ENCODE results near the gene HAUS3.
"Not testable (repeated sequence)": the region's sequence is repeated elsewhere in the genome, so short reads cannot be mapped to it uniquely, and the experiment has no call there.

Gene HAUS3

DNA sequence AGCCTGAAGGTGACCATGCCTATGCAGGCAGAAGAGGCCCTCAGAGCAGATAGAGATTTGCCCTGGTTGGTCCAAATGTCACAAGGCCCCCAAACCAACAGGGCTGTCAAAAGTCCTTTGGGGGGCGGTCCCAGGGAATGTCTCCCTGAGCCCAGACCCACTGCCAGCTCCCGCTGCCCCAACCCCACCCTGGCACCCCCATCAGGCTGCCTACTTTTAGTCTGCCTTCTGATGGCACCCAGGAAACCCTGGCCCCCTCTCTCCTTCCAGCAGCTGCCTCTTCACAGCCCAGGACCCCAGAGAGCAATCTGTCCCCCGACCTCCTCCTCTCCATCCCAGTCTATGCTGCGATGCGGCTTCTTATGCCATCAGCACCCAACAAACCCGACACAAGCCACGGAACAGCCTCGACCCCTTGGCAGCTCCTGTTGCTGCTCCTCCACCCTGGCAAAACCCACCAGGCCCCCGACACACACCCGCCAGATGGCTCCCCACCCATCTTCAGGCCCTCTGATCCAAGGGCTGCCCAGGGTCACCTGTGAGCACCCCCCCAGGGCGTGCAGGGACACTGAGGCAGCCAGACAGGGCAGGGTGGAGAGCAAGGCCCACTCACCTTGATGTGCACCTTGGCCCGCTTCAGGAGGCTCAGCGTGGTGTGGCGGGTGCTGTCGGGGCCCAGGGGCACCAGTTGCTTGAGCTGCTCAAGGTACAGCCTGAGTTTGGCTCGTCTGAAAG, 10.0 kb upstream of the HAUS3 start:
- DNase-seq (ENCODE audit: low read depth in 2 of 2), result no peak

DNA sequence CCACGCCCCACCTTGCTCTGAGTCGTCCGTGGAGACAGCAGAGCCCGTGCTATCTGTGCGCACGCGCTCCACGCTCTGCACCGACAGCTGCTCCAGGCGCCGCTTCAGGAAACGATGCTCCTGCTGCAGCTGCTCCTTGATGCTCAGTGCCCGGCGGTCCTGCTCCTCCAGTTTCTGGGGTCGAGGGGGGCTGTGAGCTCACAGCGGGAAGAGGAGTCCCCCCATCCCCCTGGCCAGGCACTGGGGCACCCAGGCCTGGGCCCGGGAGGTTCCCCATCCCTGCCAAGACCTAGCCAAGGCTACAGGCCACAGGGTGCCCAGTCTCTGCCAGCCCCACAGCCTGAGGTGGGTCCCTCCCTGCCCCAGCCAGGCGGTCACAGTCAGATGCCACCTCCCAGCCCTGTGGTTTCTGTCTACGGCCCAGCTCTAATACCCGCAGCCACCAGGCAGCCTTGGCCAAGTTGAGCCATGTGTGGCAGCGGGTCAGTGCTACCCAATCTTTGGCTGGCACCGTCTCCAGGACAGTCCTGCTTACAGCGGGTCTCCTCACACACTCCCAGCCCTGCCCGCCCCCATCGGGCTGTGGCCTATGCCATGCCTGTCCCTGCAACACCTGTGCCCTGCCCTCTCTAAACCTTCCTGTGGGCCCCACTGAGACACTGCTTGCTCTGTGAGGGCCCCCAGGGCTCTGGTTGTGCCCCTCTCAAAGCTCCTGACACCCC, 9.3 kb upstream of the HAUS3 start:
- DNase-seq (ENCODE audit: low read depth in 2 of 2), result no peak

DNA sequence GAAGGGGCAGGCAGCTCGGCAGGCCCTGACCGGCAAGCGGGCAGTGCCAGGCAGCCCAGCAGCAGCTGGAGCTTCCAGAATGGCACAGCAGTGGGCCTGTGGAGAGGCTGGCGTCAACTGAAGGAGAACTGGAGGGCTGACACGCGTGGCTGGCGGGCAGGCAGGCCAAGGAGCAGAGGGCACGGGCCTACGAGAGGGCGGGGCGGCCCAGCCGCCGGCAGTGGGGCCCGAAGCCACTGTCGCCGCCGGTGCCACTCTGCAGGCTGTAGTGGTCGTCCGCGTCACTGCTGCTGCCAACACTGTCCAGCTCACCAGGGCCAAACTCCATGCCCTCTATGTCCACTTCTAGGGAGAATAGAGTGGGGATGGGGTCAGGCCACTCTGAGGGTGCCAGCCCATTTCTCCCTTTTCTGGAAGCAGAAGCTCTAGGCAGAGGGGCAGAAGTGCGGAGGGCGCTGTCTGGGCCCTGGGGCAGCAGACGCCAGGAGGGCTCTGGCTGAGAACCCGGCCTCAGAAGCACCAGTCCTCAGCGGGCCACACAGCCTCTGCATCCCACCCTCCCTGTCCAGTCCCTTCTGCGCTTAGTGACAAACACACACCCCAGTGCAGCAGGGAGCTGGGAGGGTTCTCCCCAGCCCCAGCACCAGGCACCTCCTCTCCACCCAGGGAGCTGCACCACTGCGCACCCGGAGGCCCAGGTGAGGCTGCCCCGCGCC, 8.6 kb upstream of the HAUS3 start:
- DNase-seq (ENCODE audit: low read depth in 2 of 2), result no peak

- no peak for DNase-seq (ENCODE audit: low read depth in 2 of 2)
These were observed 7.8 kb upstream of the HAUS3 start for GRCh38 chr4:2249526-2250356.

DNA sequence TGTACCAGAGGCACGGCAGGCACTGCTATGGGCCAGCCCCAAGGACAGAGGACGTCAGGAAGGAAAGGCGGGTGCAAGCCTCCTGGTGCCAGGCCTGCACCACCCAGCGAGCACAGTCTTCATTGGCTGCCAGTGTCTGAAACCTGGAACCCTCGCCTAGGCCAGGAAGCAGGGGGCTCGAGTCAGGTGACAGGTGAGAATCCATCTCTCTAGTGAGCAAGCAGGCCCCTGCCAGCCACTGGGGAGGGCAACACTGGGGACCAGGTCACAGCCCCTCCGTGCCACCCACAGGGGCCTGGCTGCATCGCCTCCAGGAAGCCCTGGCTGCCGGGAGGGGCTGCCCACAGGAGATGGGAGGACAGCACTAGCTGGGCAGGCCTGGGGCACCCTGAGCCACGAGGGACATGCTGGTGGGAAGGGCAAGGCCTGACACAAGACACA, 6.9 kb upstream of the HAUS3 start:
- no peak for DNase-seq (ENCODE audit: low read depth in 2 of 2)

DNA sequence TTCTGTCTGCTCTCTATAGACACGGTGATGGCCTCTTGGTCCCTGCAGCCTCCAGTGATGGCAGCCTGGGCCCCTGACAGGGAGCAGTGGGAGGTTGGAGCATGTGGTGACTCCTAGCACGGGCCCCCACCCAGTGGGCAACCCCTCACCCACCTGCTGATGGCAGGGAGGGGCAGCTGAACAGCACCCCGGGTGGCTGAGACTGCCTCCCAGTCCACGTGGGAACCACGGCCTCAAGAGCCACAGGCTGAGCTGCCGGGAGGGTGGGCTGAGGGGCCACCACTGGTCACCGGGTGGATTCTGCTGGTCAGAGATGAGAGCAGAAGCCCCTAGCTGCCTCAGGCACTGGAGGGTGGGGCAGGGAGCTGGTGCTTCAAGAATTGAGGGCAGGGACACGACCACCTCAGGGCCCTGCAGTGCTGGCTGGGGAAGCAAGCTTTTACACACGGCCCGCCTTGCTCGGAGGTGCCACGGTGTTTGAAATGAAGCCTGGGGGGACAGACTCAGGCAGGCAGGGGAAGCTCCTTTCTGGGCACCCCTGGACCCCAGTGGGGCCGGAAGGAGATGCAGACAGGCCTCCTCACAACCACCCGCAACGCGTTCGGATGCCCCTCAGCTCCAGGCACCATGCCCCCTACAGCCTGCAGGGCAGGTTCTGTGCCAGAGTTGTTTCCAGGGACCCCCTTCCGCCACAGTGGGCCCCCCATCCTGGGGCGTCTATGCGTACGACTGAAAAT, 6.3 kb upstream of the HAUS3 start:
- no peak for DNase-seq (ENCODE audit: low read depth in 2 of 2)

GRCh38 chr4:2247128-2248043, 5.5 kb upstream of the HAUS3 start:
- no peak for DNase-seq (ENCODE audit: low read depth in 2 of 2)

DNA sequence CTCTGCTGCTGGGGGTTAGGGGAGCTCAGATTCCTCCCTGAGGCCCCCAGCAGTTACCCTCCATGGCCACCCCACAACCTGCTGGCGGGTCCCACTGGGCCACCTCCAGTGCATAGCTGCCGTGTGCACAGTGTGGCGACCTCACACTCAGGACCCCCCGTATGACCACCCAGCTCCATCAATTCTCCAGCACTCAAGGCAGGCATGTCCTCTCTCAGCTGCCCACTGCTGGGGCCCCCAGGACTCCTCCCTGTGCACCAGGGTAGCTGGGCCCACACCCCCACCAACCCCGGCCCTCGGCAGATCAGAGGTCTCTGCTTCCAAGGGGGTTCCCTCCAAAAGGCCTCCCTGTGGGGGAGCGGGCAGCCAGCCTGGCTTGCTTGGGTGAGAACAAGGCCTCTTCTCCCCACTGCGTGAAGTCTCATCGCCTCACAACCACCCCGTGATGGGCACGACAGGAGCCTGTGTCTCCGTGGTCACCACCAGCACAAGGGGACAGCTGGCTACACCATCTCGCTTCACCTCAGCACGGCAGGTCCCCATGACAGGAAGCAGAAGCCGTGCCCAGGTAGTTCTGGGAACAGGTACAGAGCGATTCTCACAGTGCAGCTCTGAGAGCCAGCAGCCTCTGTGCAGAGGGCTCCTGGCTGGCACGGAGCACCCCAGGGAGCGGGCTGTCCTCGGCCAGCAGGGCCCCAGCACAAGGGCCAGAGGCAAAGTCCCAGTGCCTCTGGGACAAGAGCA, 4.6 kb upstream of the HAUS3 start:
- DNase-seq (ENCODE audit: low read depth in 2 of 2), result no peak

DNA sequence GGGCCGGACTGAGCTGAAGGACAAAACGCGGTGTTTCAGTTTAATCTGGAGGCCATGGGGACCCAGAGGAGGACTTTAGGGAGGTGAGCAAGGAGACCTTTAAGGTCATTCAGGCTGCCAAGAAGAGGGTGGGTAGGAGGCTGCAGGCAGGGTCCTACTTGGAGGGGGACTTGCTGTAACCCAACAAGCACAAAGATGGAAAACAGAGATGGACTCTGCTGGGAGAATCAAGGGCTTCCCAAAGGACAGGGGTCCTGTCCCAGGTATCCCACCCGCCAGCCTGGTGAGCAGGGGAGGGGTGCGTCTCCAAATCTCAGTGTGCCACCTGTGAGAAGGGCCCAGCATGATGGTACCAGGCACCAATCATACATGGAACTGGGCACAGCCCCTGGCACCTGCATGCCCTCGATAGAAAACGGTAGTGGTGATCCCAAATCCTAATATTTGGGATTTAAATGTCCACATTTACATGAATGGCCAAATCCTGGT, 3.9 kb upstream of the HAUS3 start:
- DNase-seq (ENCODE audit: low read depth in 2 of 2), result no peak

DNA sequence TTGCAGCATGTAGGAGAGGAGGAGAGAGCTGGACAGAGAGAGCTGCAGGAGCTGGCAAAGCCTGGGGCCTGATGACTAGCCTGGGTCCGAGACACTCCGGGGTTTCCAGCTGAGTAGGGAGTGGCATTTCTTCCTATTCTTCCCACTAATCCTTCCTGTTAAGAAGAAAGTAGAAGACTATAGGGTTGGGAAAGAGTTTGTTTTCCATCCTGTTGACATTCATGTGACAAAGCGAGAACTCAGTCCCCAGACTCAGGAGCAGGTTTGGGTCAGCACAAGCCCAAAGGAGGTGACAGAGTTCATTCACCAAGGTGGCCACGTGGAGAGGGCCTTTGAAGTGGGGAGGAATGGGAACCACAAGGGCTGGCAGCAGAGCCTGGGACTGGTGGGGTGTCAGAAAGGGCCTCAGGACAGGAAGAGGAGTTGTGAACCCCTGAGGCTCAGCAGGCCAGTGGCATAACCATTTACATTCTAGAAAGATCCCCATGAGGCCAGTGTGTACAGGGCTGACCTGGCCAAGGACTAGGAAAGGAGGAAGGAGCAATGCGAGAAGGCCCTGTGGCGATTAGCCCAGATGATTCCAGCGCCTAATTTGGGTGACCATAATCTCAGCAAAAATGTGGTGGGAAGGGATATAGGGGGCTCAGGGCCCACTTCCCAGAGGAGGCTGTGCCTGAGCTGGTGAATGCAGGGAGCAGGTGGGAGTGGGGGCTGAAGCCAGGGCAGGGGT, 3.3 kb upstream of the HAUS3 start:
- no peak for DNase-seq (ENCODE audit: low read depth in 2 of 2)

- DNase-seq (ENCODE audit: low read depth in 2 of 2), result no peak
These were observed 1.9 kb upstream of the HAUS3 start for GRCh38 chr4:2243681-2244380.

DNA sequence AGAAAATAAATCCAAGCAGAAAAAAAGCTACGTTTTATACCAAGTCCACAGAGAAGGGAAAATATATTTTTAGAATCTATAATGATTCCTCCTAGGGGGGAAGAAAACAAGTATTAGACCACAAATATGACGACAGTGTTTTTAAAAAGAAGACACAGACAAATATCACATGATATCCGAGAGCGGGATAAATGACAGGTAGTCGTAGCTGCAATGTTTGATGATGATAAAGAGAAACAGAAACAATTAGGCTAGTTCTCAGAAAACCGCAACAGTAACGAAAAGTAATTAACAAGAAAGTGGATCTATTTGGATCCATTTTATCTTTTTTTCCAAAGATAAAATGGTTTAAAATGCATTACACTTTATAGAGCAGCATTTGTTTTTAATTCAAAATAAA, 918 bp downstream of the HAUS3 start:
- DNase-seq (ENCODE audit: low read depth in 2 of 2), result no peak

GRCh38 chr4:2236944-2237666, 4.8 kb downstream of the HAUS3 start:
- no peak for DNase-seq (ENCODE audit: low read depth in 2 of 2)

- no peak for DNase-seq (ENCODE audit: low read depth in 2 of 2)
These were observed 10.8 kb downstream of the HAUS3 start for GRCh38 chr4:2231082-2231481.

GRCh38 chr4:2226261-2226660, 15.7 kb downstream of the HAUS3 start:
- no peak for DNase-seq (ENCODE audit: low read depth in 2 of 2)

GRCh38 chr4:2222838-2223237, 19.1 kb downstream of the HAUS3 start:
- no peak for DNase-seq (ENCODE audit: low read depth in 2 of 2)

- not testable (repeated sequence) for DNase-seq (ENCODE audit: low read depth in 2 of 2)
These were observed 20.5 kb downstream of the HAUS3 start for GRCh38 chr4:2221378-2221777.
